Calu3 (cell line): ENCODE data around the gene PTGES2. TPM values are rescaled to one million over a fixed set of nuclear protein-coding genes. Genes with fewer than 3 reads are reported as not detected.

Experiments
- BruUV-seq: library from RNA; stranded (reverse); fragments of 400-500 nt; replicated peaks from 2 replicates; lab custom pipeline; 2021; lab: Mats Ljungman, UMichigan
- CTCF ChIA-PET: fragments of 300-600 bp; sonication (Branson Sonifier 250); formaldehyde crosslinking; loops from one replicate; lab custom pipeline; 2022; ENCODE audit warnings: antibody characterized with exemption; lab: Charles Lee
- DNase-seq: peaks from one replicate; pipeline ENCODE4 v3.0.0; 2022
- H3K27ac Mint-ChIP-seq: one replicate; pipeline ENCODE4 v1.8.0; 2022; ENCODE audit warnings: mixed read lengths; ENCODE audit not compliant: unreplicated experiment
- H3K27me3 Mint-ChIP-seq: one replicate; pipeline ENCODE4 v1.8.0; 2022; ENCODE audit warnings: mixed read lengths; ENCODE audit not compliant: unreplicated experiment
- H3K36me3 Mint-ChIP-seq: one replicate; pipeline ENCODE4 v1.8.0; 2022; ENCODE audit warnings: mild to moderate bottlenecking, moderate library complexity, mixed read lengths; ENCODE audit not compliant: insufficient read depth, unreplicated experiment
- H3K4me1 Mint-ChIP-seq: one replicate; pipeline ENCODE4 v1.8.0; 2022; ENCODE audit warnings: mild to moderate bottlenecking, low read depth, mixed read lengths; ENCODE audit not compliant: unreplicated experiment
- H3K4me3 Mint-ChIP-seq: one replicate; pipeline ENCODE4 v1.8.0; 2022; ENCODE audit warnings: mild to moderate bottlenecking, low read depth, moderate library complexity, mixed read lengths; ENCODE audit not compliant: unreplicated experiment
- H3K9me3 Mint-ChIP-seq: one replicate; pipeline ENCODE4 v1.8.0; 2022; ENCODE audit warnings: low read depth, mixed read lengths; ENCODE audit not compliant: unreplicated experiment
- intact Hi-C: fragments of 100-400 bp; cut with micrococcal nuclease; formaldehyde crosslinking; loops from one replicate; pipeline ENCODE4 v1.10.0; 2022; ENCODE audit not compliant: unreplicated experiment
- total RNA-seq: library from RNA; stranded (reverse); gene quantifications from 2 replicates; pipeline ENCODE4 v1.2.3, GENCODE V29; 2022
- TF ChIP-seq, protein P1 (sequence below): fragments of 200-600 bp; IDR thresholded peaks from one replicate; pipeline ENCODE4 v1.8.0; 2022; ENCODE audit warnings: antibody characterized with exemption; ENCODE audit not compliant: unreplicated experiment

The PTGES2 gene
- total RNA-seq, 1 experiment from 2014 or later = 137 TPM

DNA sequence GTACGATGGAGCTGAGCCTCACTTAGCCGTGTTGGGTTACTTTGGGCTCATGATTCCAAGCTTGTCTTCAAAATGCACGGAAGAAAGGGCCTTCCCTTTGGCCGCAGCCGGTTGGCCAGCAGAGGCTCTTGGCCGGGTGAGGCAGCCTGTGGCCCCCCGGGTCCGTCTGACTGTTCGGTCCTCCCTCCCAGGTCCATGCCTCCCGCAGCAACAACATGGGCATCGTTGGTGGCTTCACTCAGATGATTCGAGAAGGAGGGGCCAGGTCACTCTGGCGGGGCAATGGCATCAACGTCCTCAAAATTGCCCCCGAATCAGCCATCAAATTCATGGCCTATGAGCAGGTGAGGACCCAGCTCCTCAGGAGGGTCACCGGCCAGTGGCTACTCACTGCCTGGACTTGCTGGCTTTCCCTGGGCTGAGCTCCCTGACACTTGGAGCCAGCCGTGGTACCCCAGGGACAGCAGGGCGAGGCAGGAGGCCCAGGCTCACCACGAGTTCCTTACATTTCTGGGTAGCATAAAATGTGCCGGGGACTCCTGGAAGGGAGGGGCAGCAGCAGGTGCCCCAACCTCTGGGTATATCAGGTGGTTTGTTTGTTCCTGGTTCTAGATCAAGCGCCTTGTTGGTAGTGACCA is 21.9 kb downstream of the PTGES2 start:
- CTCF ChIA-PET = no interaction called here
- TF ChIP-seq, protein P1, sequence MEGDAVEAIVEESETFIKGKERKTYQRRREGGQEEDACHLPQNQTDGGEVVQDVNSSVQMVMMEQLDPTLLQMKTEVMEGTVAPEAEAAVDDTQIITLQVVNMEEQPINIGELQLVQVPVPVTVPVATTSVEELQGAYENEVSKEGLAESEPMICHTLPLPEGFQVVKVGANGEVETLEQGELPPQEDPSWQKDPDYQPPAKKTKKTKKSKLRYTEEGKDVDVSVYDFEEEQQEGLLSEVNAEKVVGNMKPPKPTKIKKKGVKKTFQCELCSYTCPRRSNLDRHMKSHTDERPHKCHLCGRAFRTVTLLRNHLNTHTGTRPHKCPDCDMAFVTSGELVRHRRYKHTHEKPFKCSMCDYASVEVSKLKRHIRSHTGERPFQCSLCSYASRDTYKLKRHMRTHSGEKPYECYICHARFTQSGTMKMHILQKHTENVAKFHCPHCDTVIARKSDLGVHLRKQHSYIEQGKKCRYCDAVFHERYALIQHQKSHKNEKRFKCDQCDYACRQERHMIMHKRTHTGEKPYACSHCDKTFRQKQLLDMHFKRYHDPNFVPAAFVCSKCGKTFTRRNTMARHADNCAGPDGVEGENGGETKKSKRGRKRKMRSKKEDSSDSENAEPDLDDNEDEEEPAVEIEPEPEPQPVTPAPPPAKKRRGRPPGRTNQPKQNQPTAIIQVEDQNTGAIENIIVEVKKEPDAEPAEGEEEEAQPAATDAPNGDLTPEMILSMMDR = no peak

DNA sequence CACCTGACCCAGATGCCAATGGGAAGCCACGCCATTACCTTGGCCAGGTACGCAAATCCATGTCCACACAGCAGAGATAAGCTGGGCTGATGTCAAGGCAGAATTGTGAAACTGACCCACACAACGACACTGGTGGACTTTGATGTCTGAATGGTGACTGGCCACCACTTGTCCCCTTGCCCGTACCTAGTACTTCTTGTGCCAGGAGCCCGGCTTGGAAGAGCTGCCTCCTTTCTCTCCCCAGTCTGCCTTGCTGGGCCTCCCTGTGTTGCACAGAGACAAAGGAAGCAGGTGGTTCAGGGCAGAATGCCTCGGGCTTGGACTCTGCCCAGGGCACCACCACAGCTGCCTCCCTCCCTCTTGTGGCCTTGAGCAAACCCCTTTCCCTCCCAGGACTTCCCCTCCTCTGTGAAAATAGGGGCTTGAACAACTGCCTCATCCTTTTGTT is 23.3 kb downstream of the PTGES2 start:
- intact Hi-C loops = no loop called here
- no peak overlapping the region for H3K4me3 Mint-ChIP-seq
- H3K27me3 Mint-ChIP-seq = no peaks in the 10 kb centered on the region
- H3K36me3 Mint-ChIP-seq = peaks cover 79% of the 10 kb centered on the region
- CTCF ChIA-PET = no interaction called here
- H3K9me3 Mint-ChIP-seq = no peaks in the 10 kb centered on the region
- peaks cover 13% of the 10 kb centered on the region for H3K4me1 Mint-ChIP-seq
- DNase-seq = no peak
- BruUV-seq = no TSS peak
- TF ChIP-seq, protein P1 = no peak
- no peak overlapping the region for H3K27ac Mint-ChIP-seq

More for the DNA sequence above, 21.9 kb downstream of the PTGES2 start:
- H3K4me3 Mint-ChIP-seq = no peak overlapping the region
- H3K4me1 Mint-ChIP-seq = peaks cover 6% of the 10 kb centered on the region
- no peaks in the 10 kb centered on the region for H3K27me3 Mint-ChIP-seq
- intact Hi-C loops = no loop called here
- no peak for DNase-seq
- no peaks in the 10 kb centered on the region for H3K9me3 Mint-ChIP-seq
- peaks cover 77% of the 10 kb centered on the region for H3K36me3 Mint-ChIP-seq
- no peak overlapping the region for H3K27ac Mint-ChIP-seq
- no TSS peak for BruUV-seq

DNA sequence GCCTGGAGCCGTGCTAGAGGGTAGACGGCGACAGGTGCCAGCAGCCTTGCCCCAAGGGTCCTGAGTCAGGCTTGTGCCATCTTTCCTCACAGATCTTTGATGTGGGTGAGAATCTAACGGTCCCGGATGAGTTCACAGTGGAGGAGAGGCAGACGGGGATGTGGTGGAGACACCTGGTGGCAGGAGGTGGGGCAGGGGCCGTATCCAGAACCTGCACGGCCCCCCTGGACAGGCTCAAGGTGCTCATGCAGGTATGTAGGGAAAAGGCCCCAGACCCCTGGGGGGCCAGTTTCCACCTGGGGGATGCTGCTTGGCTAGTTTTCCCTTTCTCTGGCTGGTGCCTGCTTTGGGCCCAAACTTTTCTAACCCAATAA is 24.0 kb downstream of the PTGES2 start:
- no peak overlapping the region for H3K4me3 Mint-ChIP-seq
- no peak overlapping the region for H3K27ac Mint-ChIP-seq
- H3K9me3 Mint-ChIP-seq = no peaks in the 10 kb centered on the region
- no peak for DNase-seq
- CTCF ChIA-PET = no interaction called here
- BruUV-seq = no TSS peak
- intact Hi-C loops = no loop called here
- peaks cover 85% of the 10 kb centered on the region for H3K36me3 Mint-ChIP-seq
- TF ChIP-seq, protein P1 = no peak
- H3K4me1 Mint-ChIP-seq = peaks cover 13% of the 10 kb centered on the region
- H3K27me3 Mint-ChIP-seq = no peaks in the 10 kb centered on the region

DNA sequence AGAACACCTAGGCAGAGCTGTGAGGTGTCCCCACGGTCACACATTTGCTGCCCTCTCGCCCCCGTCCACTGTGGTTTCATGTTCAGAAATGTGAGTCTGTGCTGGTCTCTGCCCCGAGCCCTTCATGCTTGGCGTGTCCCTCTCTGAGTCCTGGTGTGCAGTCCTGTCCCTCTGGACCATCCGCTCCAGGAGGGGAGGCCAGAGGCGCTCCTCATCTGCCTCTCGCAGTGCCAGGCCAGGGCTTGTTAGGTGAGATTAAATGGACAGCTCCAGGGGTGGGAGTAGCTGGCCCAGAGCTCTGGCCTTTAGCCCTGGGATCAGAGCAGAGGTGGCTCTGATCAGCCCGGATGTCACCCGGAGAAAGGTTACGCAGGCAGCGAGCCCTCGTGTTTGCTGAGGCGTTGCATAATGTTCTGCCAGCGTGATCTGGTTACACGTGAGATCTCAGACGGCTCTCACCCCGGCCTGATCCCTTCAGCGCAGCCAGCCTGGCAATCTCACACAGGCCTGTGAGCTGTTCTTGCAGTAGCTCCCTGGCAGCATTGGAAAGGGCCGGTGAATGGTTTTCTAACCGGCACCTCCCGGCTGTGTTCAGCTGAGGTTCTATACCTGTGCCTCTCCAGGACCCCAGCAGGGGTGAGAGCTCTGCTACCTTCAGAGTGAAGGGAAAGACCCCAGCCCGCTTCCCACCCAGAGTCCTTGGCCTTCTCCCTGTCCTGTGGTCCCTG is 24.5 kb downstream of the PTGES2 start:
- Mint-ChIP-seq H3K27me3 (no peaks in the 10 kb centered on the region), H3K4me3 (no peak overlapping the region), H3K9me3 (no peaks in the 10 kb centered on the region), H3K4me1 (peaks cover 13% of the 10 kb centered on the region), H3K27ac (peak overlapping the region; percentile 58), H3K36me3 (peaks cover 87% of the 10 kb centered on the region)
- CTCF ChIA-PET = no interaction called here
- no peak for DNase-seq
- TF ChIP-seq, protein P1 = no peak
- BruUV-seq = no TSS peak
- intact Hi-C loops = no loop called here
